SK-N-SH (cell line): ENCODE data around the gene GLUL. TPM values are rescaled to one million over a fixed set of nuclear protein-coding genes. Genes with fewer than 3 reads are reported as not detected.
"Not testable (repeated sequence)": the region's sequence is repeated elsewhere in the genome, so short reads cannot be mapped to it uniquely, and the experiment has no call there.

Source experiments
- CTCF ChIA-PET: fragments of 300-600, 350-600 bp; formaldehyde crosslinking; extraction: SDS; loops from one replicate; lab custom pipeline; 2021; lab: Yijun Ruan, JAX
- POLR2A ChIA-PET: fragments of 350-600 bp; sonication (Branson Sonifier 250); formaldehyde crosslinking; extraction: SDS; loops from one replicate; lab custom pipeline; 2020; ENCODE audit warnings: antibody characterized with exemption, inconsistent platforms; lab: Yijun Ruan, JAX
- DNase-seq: peaks from one replicate; pipeline ENCODE4 v3.0.0; 2012
- H2AFZ ChIP-seq: fragments of 200-600 bp; sonication (generic); 2 replicates; pipeline ENCODE4 v1.8.1; 2016; ENCODE audit warnings: antibody characterized with exemption, mild to moderate bottlenecking, low read depth
- H3F3A ChIP-seq: fragments of 200-600 bp; sonication (generic); replicated peaks from 2 replicates; pipeline ENCODE3; 2016; ENCODE audit warnings: antibody characterized with exemption, mild to moderate bottlenecking; ENCODE audit not compliant: insufficient read depth
- H3K27ac ChIP-seq, 2 experiments: fragments of 200-500 bp in 1 of 2; fragments of 200-600 bp in 1 of 2; sonication (Bioruptor generic) in 1 of 2; sonication (generic), shearing (Covaris generic) in 1 of 2; 2 replicates each; pipeline versions ENCODE4 v1.5.1 to v1.6.1; 2014 to 2016; ENCODE audit warnings: low read depth in 2 of 2, inconsistent platforms in 1 of 2, low read length in 1 of 2, mild to moderate bottlenecking in 1 of 2, mixed read lengths in 1 of 2
- H3K27me3 ChIP-seq: fragments of 200-600 bp; sonication (generic), shearing (Covaris generic); 2 replicates; pipeline ENCODE4 v1.6.1; 2016; ENCODE audit warnings: mixed run types; ENCODE audit not compliant: insufficient read depth
- H3K36me3 ChIP-seq, 2 experiments: fragments of 200-500 bp in 1 of 2; fragments of 200-600 bp in 1 of 2; sonication (Bioruptor generic) in 1 of 2; sonication (generic) in 1 of 2; replicated peaks in 1 of 2; 2 replicates each; pipeline versions ENCODE3 to v1.5.1; 2014 to 2016; ENCODE audit warnings: low read length in 1 of 2, mild to moderate bottlenecking in 1 of 2; ENCODE audit not compliant: insufficient read depth in 2 of 2, control insufficient read depth in 1 of 2
- H3K4me1 ChIP-seq, 2 experiments: fragments of 200-500 bp in 1 of 2; fragments of 200-600 bp in 1 of 2; sonication (Bioruptor generic) in 1 of 2; sonication (generic), shearing (Covaris generic) in 1 of 2; 2 replicates each; pipeline versions ENCODE4 v1.5.1 to v1.6.1; 2014 to 2016; ENCODE audit warnings: low read depth in 1 of 2, low read length in 1 of 2, mixed run types in 1 of 2; ENCODE audit not compliant: insufficient read depth in 2 of 2, control insufficient read depth in 1 of 2
- H3K4me2 ChIP-seq: fragments of 200-600 bp; sonication (generic), shearing (Covaris generic); 2 replicates; pipeline ENCODE4 v1.6.1; 2017; ENCODE audit warnings: mixed run types
- H3K4me3 ChIP-seq, 2 experiments: fragments of 200-500 bp in 1 of 2; fragments of 200-600 bp in 1 of 2; sonication (Bioruptor generic) in 1 of 2; sonication (generic), shearing (Covaris generic) in 1 of 2; 2 replicates each; pipeline versions ENCODE4 v1.5.1 to v1.8.1; 2014 to 2016; ENCODE audit warnings: low read depth in 2 of 2, inconsistent platforms in 1 of 2, low read length in 1 of 2, mild to moderate bottlenecking in 1 of 2, mixed read lengths in 1 of 2, moderate library complexity in 1 of 2
- H3K79me2 ChIP-seq: fragments of 200-600 bp; sonication (generic); 2 replicates; pipeline ENCODE4 v1.8.1; 2017; ENCODE audit warnings: mild to moderate bottlenecking; ENCODE audit not compliant: insufficient read depth
- H3K9ac ChIP-seq: fragments of 200-600 bp; sonication (generic); 2 replicates; pipeline ENCODE4 v1.6.1; 2017; ENCODE audit warnings: mixed run types
- H3K9me2 ChIP-seq: fragments of 200-600 bp; sonication (generic); 2 replicates; pipeline ENCODE4 v1.6.1; 2017; ENCODE audit warnings: mixed run types
- H3K9me3 ChIP-seq: fragments of 200-600 bp; sonication (generic); 2 replicates; pipeline ENCODE4 v1.6.1; 2017; ENCODE audit warnings: mixed run types, mild to moderate bottlenecking, moderate library complexity
- H4K20me1 ChIP-seq: fragments of 200-600 bp; sonication (generic); 2 replicates; pipeline ENCODE4 v1.6.1; 2017; ENCODE audit warnings: mild to moderate bottlenecking, mixed run types; ENCODE audit not compliant: insufficient read depth
- CTCF ChIP-seq: fragments of 200-600 bp; sonication (generic); IDR thresholded peaks from 2 replicates; pipeline ENCODE4 v1.6.1; 2017; ENCODE audit warnings: antibody characterized with exemption, mild to moderate bottlenecking, moderate library complexity
- ELF1 ChIP-seq: IDR thresholded peaks from 2 replicates; pipeline ENCODE4 v1.4.0; 2012
- JUND ChIP-seq: IDR thresholded peaks from 2 replicates; pipeline ENCODE4 v1.4.0; 2012
- MEF2A ChIP-seq: IDR thresholded peaks from 2 replicates; pipeline ENCODE4 v1.4.0; 2012; ENCODE audit warnings: low read depth, borderline replicate concordance
- NRF1 ChIP-seq: IDR thresholded peaks from 2 replicates; pipeline ENCODE4 v1.6.1; 2012; ENCODE audit warnings: low read depth, mild to moderate bottlenecking, low read length
- RAD21 ChIP-seq: IDR thresholded peaks from 2 replicates; pipeline ENCODE4 v1.6.1; 2012; ENCODE audit warnings: mild to moderate bottlenecking, low read length
- RFX5 ChIP-seq: IDR thresholded peaks from 2 replicates; pipeline ENCODE4 v1.6.1; 2012; ENCODE audit warnings: mild to moderate bottlenecking, improper control_type of control experiment, low read length
- SIN3A ChIP-seq: IDR thresholded peaks from 2 replicates; pipeline ENCODE4 v1.6.1; 2012; ENCODE audit warnings: low read depth, mild to moderate bottlenecking, low read length, moderate library complexity, borderline replicate concordance
- SMC3 ChIP-seq: IDR thresholded peaks from 2 replicates; pipeline ENCODE4 v1.6.1; 2012; ENCODE audit warnings: low read depth, low read length, improper control_type of control experiment
- TEAD4 ChIP-seq: IDR thresholded peaks from 2 replicates; pipeline ENCODE4 v1.4.0; 2012; ENCODE audit warnings: mild to moderate bottlenecking, borderline replicate concordance; ENCODE audit not compliant: insufficient read depth
- USF2 ChIP-seq: fragments of 150-350 bp; IDR thresholded peaks from 2 replicates; pipeline ENCODE4 v1.6.1; 2017; ENCODE audit warnings: antibody characterized with exemption, low read length, low read depth, borderline replicate concordance
- WGBS: methylation state at CpG from one replicate; pipeline ENCODE4 v1.1.6; 2017; ENCODE audit warnings: low lambda C conversion rate; 5-methylcytosine and 5-hydroxymethylcytosine counted together
- polyA plus RNA-seq, 3 experiments: library from polyadenylated mRNA; depleted of rRNA; stranded (reverse); fragments of >200 nt; gene quantifications; 2 replicates each; pipeline ENCODE4 v1.2.3, GENCODE V29; 2012
- TF ChIP-seq, protein P1 (sequence below): IDR thresholded peaks from 2 replicates; pipeline ENCODE4 v1.6.1; 2012; ENCODE audit warnings: mild to moderate bottlenecking, low read depth, low read length, moderate library complexity
- TF ChIP-seq, protein P2 (sequence below): IDR thresholded peaks from 2 replicates; pipeline ENCODE4 v1.4.0; 2012; ENCODE audit warnings: low read depth

Gene GLUL
- polyA plus RNA-seq, 1 of the 3 experiments (the other 2 are of a cell fraction) = 107 TPM

GRCh38 chr1:182380199-182380598 is 11.4 kb downstream of the GLUL start (continued):
- TF ChIP-seq, protein P1, sequence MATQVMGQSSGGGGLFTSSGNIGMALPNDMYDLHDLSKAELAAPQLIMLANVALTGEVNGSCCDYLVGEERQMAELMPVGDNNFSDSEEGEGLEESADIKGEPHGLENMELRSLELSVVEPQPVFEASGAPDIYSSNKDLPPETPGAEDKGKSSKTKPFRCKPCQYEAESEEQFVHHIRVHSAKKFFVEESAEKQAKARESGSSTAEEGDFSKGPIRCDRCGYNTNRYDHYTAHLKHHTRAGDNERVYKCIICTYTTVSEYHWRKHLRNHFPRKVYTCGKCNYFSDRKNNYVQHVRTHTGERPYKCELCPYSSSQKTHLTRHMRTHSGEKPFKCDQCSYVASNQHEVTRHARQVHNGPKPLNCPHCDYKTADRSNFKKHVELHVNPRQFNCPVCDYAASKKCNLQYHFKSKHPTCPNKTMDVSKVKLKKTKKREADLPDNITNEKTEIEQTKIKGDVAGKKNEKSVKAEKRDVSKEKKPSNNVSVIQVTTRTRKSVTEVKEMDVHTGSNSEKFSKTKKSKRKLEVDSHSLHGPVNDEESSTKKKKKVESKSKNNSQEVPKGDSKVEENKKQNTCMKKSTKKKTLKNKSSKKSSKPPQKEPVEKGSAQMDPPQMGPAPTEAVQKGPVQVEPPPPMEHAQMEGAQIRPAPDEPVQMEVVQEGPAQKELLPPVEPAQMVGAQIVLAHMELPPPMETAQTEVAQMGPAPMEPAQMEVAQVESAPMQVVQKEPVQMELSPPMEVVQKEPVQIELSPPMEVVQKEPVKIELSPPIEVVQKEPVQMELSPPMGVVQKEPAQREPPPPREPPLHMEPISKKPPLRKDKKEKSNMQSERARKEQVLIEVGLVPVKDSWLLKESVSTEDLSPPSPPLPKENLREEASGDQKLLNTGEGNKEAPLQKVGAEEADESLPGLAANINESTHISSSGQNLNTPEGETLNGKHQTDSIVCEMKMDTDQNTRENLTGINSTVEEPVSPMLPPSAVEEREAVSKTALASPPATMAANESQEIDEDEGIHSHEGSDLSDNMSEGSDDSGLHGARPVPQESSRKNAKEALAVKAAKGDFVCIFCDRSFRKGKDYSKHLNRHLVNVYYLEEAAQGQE = no peak
- TF ChIP-seq SMC3 (no peak), RFX5 (no peak), USF2 (no peak)

GRCh38 chr1:182379781-182380180 is 11.8 kb downstream of the GLUL start:
- 96% methylated on average over 7 of the region's 7 CpGs for WGBS
- POLR2A ChIA-PET, H3K4me1 ChIP-seq: not testable (repeated sequence)

GRCh38 chr1:182376936-182377574 is 14.5 kb downstream of the GLUL start:
- Histone ChIP-seq H3K36me3 (peaks cover 0 to 3% of the 10 kb centered on the region in 2 experiments), H3K9me3 (no peaks in the 10 kb centered on the region), H3K4me1 (no peaks in the 10 kb centered on the region), H3K4me2 (no peak overlapping the region), H3K9ac (no peak overlapping the region), H3K4me3 (no peak overlapping the region), H3K27me3 (no peaks in the 10 kb centered on the region; the same call in 1 of the 2 replicates), H3F3A (no peaks in the 10 kb centered on the region), H4K20me1 (no peaks in the 10 kb centered on the region), H3K9me2 (no peaks in the 10 kb centered on the region), H3K27ac (no peak overlapping the region), H3K79me2 (no peaks in the 10 kb centered on the region), H2AFZ (no peak overlapping the region)
- no peak for DNase-seq
- ChIA-PET CTCF (interaction anchor here (1.1 to 1.9 kb wide), 6 partner anchors 11 to 292 kb away, joined by 3 to 8 read pairs (median 4); partner anchors contain the start of gene GLUL), POLR2A (interaction anchor here (1.3 kb wide), 1 partner anchor 15 kb away, joined by 3 read pairs; the partner anchor contains the start of gene GLUL)
- TF ChIP-seq TEAD4 (no peak), SIN3A (no peak), JUND (no peak), ELF1 (no peak), NRF1 (no peak), CTCF (no peak), RAD21 (no peak), RFX5 (no peak), MEF2A (no peak)
- TF ChIP-seq, protein P1 = no peak
- TF ChIP-seq, protein P2, sequence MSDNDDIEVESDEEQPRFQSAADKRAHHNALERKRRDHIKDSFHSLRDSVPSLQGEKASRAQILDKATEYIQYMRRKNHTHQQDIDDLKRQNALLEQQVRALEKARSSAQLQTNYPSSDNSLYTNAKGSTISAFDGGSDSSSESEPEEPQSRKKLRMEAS = no peak

More at GRCh38 chr1:182379781-182380180, 11.8 kb downstream of the GLUL start:
- not testable (repeated sequence) for H3K4me3 ChIP-seq, H3K27me3 ChIP-seq, H3K27ac ChIP-seq, H3K9ac ChIP-seq, H3K9me3 ChIP-seq, H3K9me2 ChIP-seq, H3K79me2 ChIP-seq, DNase-seq, H3K4me2 ChIP-seq, H4K20me1 ChIP-seq, H2AFZ ChIP-seq
- CTCF ChIA-PET = interaction anchor here (0.7 to 5.1 kb wide), 3 partner anchors 18 to 236 kb away, joined by 3 to 25 read pairs (median 3); no protein-coding TSS in a partner anchor
- peaks cover 11% of the 10 kb centered on the region for H3F3A ChIP-seq
- H3K36me3 ChIP-seq = peaks cover 14 to 29% of the 10 kb centered on the region in 2 experiments
